Ascending aorta (tissue), 2 donors: Measurements from ENCODE around the gene IL17A. TPM values are rescaled to one million over a fixed set of nuclear protein-coding genes. Genes with fewer than 3 reads are reported as not detected.

Experiments used
- DNase-seq, 2 donors: peaks; one replicate each; pipeline ENCODE4 v3.0.0-alpha.2; 2019; ENCODE audit warnings: low spot score in 2 of 2
- H3K27ac ChIP-seq, 2 donors: fragments of 200-600 bp; sonication (generic); one replicate each; pipeline ENCODE4 v1.5.1; 2016 to 2017; ENCODE audit warnings: mild to moderate bottlenecking in 1 of 2
- H3K27me3 ChIP-seq: fragments of 200-600 bp; sonication (generic); one replicate; pipeline ENCODE4 v1.5.1; 2017
- H3K36me3 ChIP-seq, 2 donors: fragments of 200-600 bp; sonication (generic); one replicate each; pipeline ENCODE4 v1.5.1; 2016
- H3K4me1 ChIP-seq, 2 donors: fragments of 200-600 bp; sonication (generic); one replicate each; pipeline ENCODE4 v1.5.1; 2016 to 2017; ENCODE audit warnings: mild to moderate bottlenecking in 1 of 2
- H3K4me3 ChIP-seq, 2 donors: fragments of 200-600 bp; sonication (generic); one replicate each; pipeline ENCODE4 v1.5.1; 2016 to 2017; ENCODE audit warnings: mild to moderate bottlenecking in 1 of 2
- H3K9me3 ChIP-seq, 2 donors: fragments of 200-600 bp; sonication (generic); one replicate each; pipeline ENCODE4 v1.5.1; 2016
- CTCF ChIP-seq, 3 experiments: fragments of 200-600 bp in 2 of 3; fragments of 450-650 bp in 1 of 3; sonication (generic) in 2 of 3; IDR thresholded peaks; one replicate each; pipeline ENCODE4 v1.5.1; 2016 to 2019; ENCODE audit warnings: antibody characterized with exemption in 3 of 3, mild to moderate bottlenecking in 1 of 3, moderate library complexity in 1 of 3
- intact Hi-C: fragments of 100-400 bp; cut with DNase I; formaldehyde crosslinking; loops from one replicate; pipeline ENCODE4 v1.15.1; 2023
- total RNA-seq: library from RNA; depleted of rRNA; stranded (reverse); fragments of >200 nt; gene quantifications from one replicate; pipeline ENCODE4 v1.1.0, GENCODE V29; 2016

Gene IL17A
- total RNA-seq, 1 donor from 2014 or later = not detected

- Histone ChIP-seq H3K4me3 (no peak overlapping the region), H3K4me1 (no peaks in the 10 kb centered on the region), H3K27ac (no peak overlapping the region), H3K36me3 (no peaks in the 10 kb centered on the region), H3K27me3 (no peaks in the 10 kb centered on the region), H3K9me3 (no peaks in the 10 kb centered on the region)
- intact Hi-C loops = no loop called here
- no peak for DNase-seq
- TF ChIP-seq CTCF (IDR thresholded peaks at IDR 0.05) = no peak
Observed at GRCh38 chr6:52157301-52157941, 28.8 kb upstream of the IL17A start.

- intact Hi-C loops = no loop called here
Observed at GRCh38 chr6:52160472-52161104, 25.6 kb upstream of the IL17A start.

GRCh38 chr6:52161689-52162438, 24.3 kb upstream of the IL17A start:
- no peaks in the 10 kb centered on the region for H3K4me1 ChIP-seq
- no peaks in the 10 kb centered on the region for H3K36me3 ChIP-seq
- no peaks in the 10 kb centered on the region for H3K27me3 ChIP-seq
- H3K27ac ChIP-seq = no peak overlapping the region
- no peak for DNase-seq
- H3K9me3 ChIP-seq = no peaks in the 10 kb centered on the region
- intact Hi-C loops = no loop called here
- no peak for TF ChIP-seq CTCF (IDR thresholded peaks at IDR 0.05)
- no peak overlapping the region for H3K4me3 ChIP-seq

More at GRCh38 chr6:52160472-52161104, 25.6 kb upstream of the IL17A start:
- H3K27me3 ChIP-seq = no peaks in the 10 kb centered on the region
- no peak for TF ChIP-seq CTCF (IDR thresholded peaks at IDR 0.05)
- H3K4me1 ChIP-seq = no peaks in the 10 kb centered on the region
- no peak overlapping the region for H3K27ac ChIP-seq
- no peak for DNase-seq
- H3K36me3 ChIP-seq = no peaks in the 10 kb centered on the region
- no peak overlapping the region for H3K4me3 ChIP-seq
- no peaks in the 10 kb centered on the region for H3K9me3 ChIP-seq

- no peaks in the 10 kb centered on the region for H3K27me3 ChIP-seq
- intact Hi-C loops = no loop called here
- TF ChIP-seq CTCF (IDR thresholded peaks at IDR 0.05) = no peak
Observed at GRCh38 chr6:52162940-52163908, 23.0 kb upstream of the IL17A start.

More at GRCh38 chr6:52162940-52163908, 23.0 kb upstream of the IL17A start:
- no peaks in the 10 kb centered on the region for H3K4me1 ChIP-seq
- no peak overlapping the region for H3K27ac ChIP-seq
- no peak for DNase-seq
- no peaks in the 10 kb centered on the region for H3K36me3 ChIP-seq
- H3K4me3 ChIP-seq = no peak overlapping the region
- H3K9me3 ChIP-seq = no peaks in the 10 kb centered on the region
